TTC549 (cell line): ENCODE results near the gene MROH2A.

ENCODE experiments used
- FAIRE-seq: peaks from 2 replicates; lab custom pipeline; 2012; peaks lifted over from hg19 to GRCh38; lab: Jason Lieb, UNC

MROH2A gene

GRCh38 chr2:233761040-233761769 lies 16.9 kb upstream of the MROH2A start:
- no peak for FAIRE-seq

GRCh38 chr2:233764264-233764663 lies 13.9 kb upstream of the MROH2A start:
- FAIRE-seq, result no peak

GRCh38 chr2:233764761-233765160 lies 13.4 kb upstream of the MROH2A start:
- FAIRE-seq, result no peak

- FAIRE-seq, result no peak
Measured at GRCh38 chr2:233766416-233766815, 11.7 kb upstream of the MROH2A start.

GRCh38 chr2:233768076-233768475 lies 10.1 kb upstream of the MROH2A start:
- no peak for FAIRE-seq

GRCh38 chr2:233769260-233769659 lies 8.9 kb upstream of the MROH2A start:
- FAIRE-seq, result no peak

GRCh38 chr2:233772153-233772552 lies 6.0 kb upstream of the MROH2A start:
- no peak for FAIRE-seq

GRCh38 chr2:233772583-233772982 lies 5.5 kb upstream of the MROH2A start:
- no peak for FAIRE-seq

- FAIRE-seq, result no peak
Measured at GRCh38 chr2:233773854-233774253, 4.3 kb upstream of the MROH2A start.

- no peak for FAIRE-seq
Measured at GRCh38 chr2:233775414-233775813, 2.7 kb upstream of the MROH2A start.

GRCh38 chr2:233779722-233780121 lies 1.6 kb downstream of the MROH2A start:
- FAIRE-seq, result no peak

- FAIRE-seq, result no peak
Measured at GRCh38 chr2:233780771-233781170, 2.6 kb downstream of the MROH2A start.

GRCh38 chr2:233789554-233789953 lies 11.4 kb downstream of the MROH2A start:
- FAIRE-seq, result no peak

- no peak for FAIRE-seq
Measured at GRCh38 chr2:233791151-233791882, 13.2 kb downstream of the MROH2A start.

- FAIRE-seq, result no peak
Measured at GRCh38 chr2:233791883-233792329, 13.8 kb downstream of the MROH2A start.

- FAIRE-seq, result no peak
Measured at GRCh38 chr2:233792720-233793119, 14.6 kb downstream of the MROH2A start.

- FAIRE-seq, result no peak
Measured at GRCh38 chr2:233793465-233794127, 15.5 kb downstream of the MROH2A start.

- FAIRE-seq, result no peak
Measured at GRCh38 chr2:233794128-233794658, 16.1 kb downstream of the MROH2A start.

GRCh38 chr2:233795735-233796171 lies 17.6 kb downstream of the MROH2A start:
- FAIRE-seq, result no peak

- no peak for FAIRE-seq
Measured at GRCh38 chr2:233796254-233796653, 18.1 kb downstream of the MROH2A start.

- no peak for FAIRE-seq
Measured at GRCh38 chr2:233798335-233799086, 20.4 kb downstream of the MROH2A start.

GRCh38 chr2:233799087-233799665 lies 21.0 kb downstream of the MROH2A start:
- no peak for FAIRE-seq
